HEK293 (cell line): ENCODE data around the gene GCK.

Experiments used
- ELK4 ChIP-seq: IDR thresholded peaks from 2 replicates; pipeline ENCODE4 v1.6.1; 2011; ENCODE audit warnings: mild to moderate bottlenecking, low read depth, low read length, borderline replicate concordance
- FEZF1 ChIP-seq: fragments of 450-650 bp; formaldehyde crosslinking; IDR thresholded peaks from 2 replicates; pipeline ENCODE4 v1.5.1; 2016; ENCODE audit warnings: missing biosample characterization, missing genetic modification characterization
- HOXC10 ChIP-seq: sonication (generic); formaldehyde crosslinking; IDR thresholded peaks from 2 replicates; pipeline ENCODE4 v1.8.1; 2023; ENCODE audit warnings: mild to moderate bottlenecking, missing genetic modification reagents
- OVOL3 ChIP-seq: fragments of 450-650 bp; formaldehyde crosslinking; IDR thresholded peaks from 2 replicates; pipeline ENCODE4 v1.5.1; 2016; ENCODE audit warnings: missing biosample characterization, missing genetic modification characterization
- PRDM10 ChIP-seq: fragments of 450-650 bp; formaldehyde crosslinking; IDR thresholded peaks from 2 replicates; pipeline ENCODE4 v1.5.1; 2016; ENCODE audit warnings: missing biosample characterization, missing genetic modification characterization
- TRIM28 ChIP-seq: IDR thresholded peaks from 2 replicates; pipeline ENCODE4 v1.6.1; 2011; ENCODE audit warnings: low read length, control low read depth, borderline replicate concordance
- YY2 ChIP-seq: fragments of 450-650 bp; formaldehyde crosslinking; IDR thresholded peaks from 2 replicates; pipeline ENCODE4 v1.5.1; 2016; ENCODE audit warnings: missing biosample characterization, missing genetic modification characterization
- ZBTB17 ChIP-seq: fragments of 450-650 bp; formaldehyde crosslinking; IDR thresholded peaks from 2 replicates; pipeline ENCODE4 v1.5.1; 2016; ENCODE audit warnings: missing biosample characterization, missing genetic modification characterization
- ZFP69B ChIP-seq: fragments of 450-650 bp; formaldehyde crosslinking; IDR thresholded peaks from 2 replicates; pipeline ENCODE4 v1.5.1; 2016; ENCODE audit warnings: missing biosample characterization, missing genetic modification characterization
- ZNF112 ChIP-seq: fragments of 450-650 bp; formaldehyde crosslinking; IDR thresholded peaks from 2 replicates; pipeline ENCODE4 v1.5.0; 2017; ENCODE audit warnings: missing biosample characterization, missing genetic modification characterization
- ZNF140 ChIP-seq: fragments of 450-650 bp; formaldehyde crosslinking; IDR thresholded peaks from 2 replicates; pipeline ENCODE4 v1.5.1; 2016; ENCODE audit warnings: missing biosample characterization, missing genetic modification characterization
- ZNF23 ChIP-seq: fragments of 450-650 bp; formaldehyde crosslinking; IDR thresholded peaks from 2 replicates; pipeline ENCODE4 v1.5.1; 2016; ENCODE audit warnings: missing biosample characterization, missing genetic modification characterization, borderline replicate concordance
- ZNF280D ChIP-seq: fragments of 450-650 bp; formaldehyde crosslinking; IDR thresholded peaks from 2 replicates; pipeline ENCODE4 v1.5.1; 2016; ENCODE audit warnings: missing biosample characterization, missing genetic modification characterization
- ZNF335 ChIP-seq: fragments of 450-650 bp; formaldehyde crosslinking; conservative IDR thresholded peaks from 2 replicates; pipeline ENCODE4 v1.5.1; 2016; ENCODE audit warnings: missing biosample characterization, missing genetic modification characterization
- ZNF423 ChIP-seq: fragments of 450-650 bp; formaldehyde crosslinking; IDR thresholded peaks from 2 replicates; pipeline ENCODE4 v1.5.1; 2016; ENCODE audit warnings: missing biosample characterization, missing genetic modification characterization
- ZNF449 ChIP-seq: fragments of 450-650 bp; formaldehyde crosslinking; IDR thresholded peaks from 2 replicates; pipeline ENCODE4 v1.5.1; 2017; ENCODE audit warnings: missing biosample characterization, mild to moderate bottlenecking, missing genetic modification characterization, moderate library complexity
- ZNF610 ChIP-seq: fragments of 450-650 bp; formaldehyde crosslinking; IDR thresholded peaks from 2 replicates; pipeline ENCODE4 v1.5.1; 2016; ENCODE audit warnings: missing biosample characterization, missing genetic modification characterization, borderline replicate concordance
- ZNF623 ChIP-seq: fragments of 450-650 bp; formaldehyde crosslinking; IDR thresholded peaks from 2 replicates; pipeline ENCODE4 v1.5.1; 2016; ENCODE audit warnings: missing biosample characterization, missing genetic modification characterization
- ZNF639 ChIP-seq: fragments of 450-650 bp; formaldehyde crosslinking; IDR thresholded peaks from 2 replicates; pipeline ENCODE4 v1.5.1; 2016; ENCODE audit warnings: missing biosample characterization, missing genetic modification characterization
- ZNF792 ChIP-seq: fragments of 450-650 bp; formaldehyde crosslinking; IDR thresholded peaks from 2 replicates; pipeline ENCODE4 v1.5.1; 2016; ENCODE audit warnings: missing biosample characterization, missing genetic modification characterization
- ZSCAN16 ChIP-seq: fragments of 450-650 bp; formaldehyde crosslinking; IDR thresholded peaks from 2 replicates; pipeline ENCODE4 v1.5.1; 2016; ENCODE audit warnings: missing biosample characterization, missing genetic modification characterization
- TF ChIP-seq, protein P1 (sequence below): fragments of 450-650 bp; formaldehyde crosslinking; optimal IDR thresholded peaks from 2 replicates; pipeline ENCODE3; 2016; ENCODE audit warnings: missing biosample characterization, mild to moderate bottlenecking, missing genetic modification characterization
- TF ChIP-seq, protein P2 (sequence below): fragments of 450-650 bp; formaldehyde crosslinking; IDR thresholded peaks from 2 replicates; pipeline ENCODE4 v1.5.1; 2016; ENCODE audit warnings: missing biosample characterization, missing genetic modification characterization
- TF ChIP-seq, protein P3 (sequence below): fragments of 450-650 bp; formaldehyde crosslinking; IDR thresholded peaks from 2 replicates; pipeline ENCODE4 v1.5.1; 2017; ENCODE audit warnings: missing biosample characterization, missing genetic modification characterization

GCK gene

GRCh38 chr7:44177570-44178131, 11.6 kb downstream of the GCK start (continued):
- TF ChIP-seq PRDM10 (tag by site-specific recombination) (peak; percentile 71), ELK4 (no peak), ZSCAN16 (tag by site-specific recombination) (no peak), HOXC10 (CRISPR knock-in tag) (no peak), ZNF280D (tag by site-specific recombination) (no peak), ZNF792 (tag by site-specific recombination) (no peak), ZNF335 (peak; percentile 66), ZNF140 (tag by site-specific recombination) (no peak), ZBTB17 (peak; percentile 76), ZNF23 (tag by site-specific recombination) (no peak), ZNF423 (tag by site-specific recombination) (no peak), ZNF449 (tag by site-specific recombination) (no peak; the same call in 1 of the 2 replicates), ZNF639 (tag by site-specific recombination) (0 out of 2 replicates have a peak, but pooled peaks have one; percentile 25), ZNF623 (no peak), YY2 (no peak), FEZF1 (tag by site-specific recombination) (peak; percentile 28; the same call in 1 of the 2 replicates), TRIM28 (no peak), ZNF610 (no peak), ZFP69B (0 out of 2 replicates have a peak, but pooled peaks have one; percentile 30), ZNF112 (tag by site-specific recombination) (no peak), OVOL3 (tag by site-specific recombination) (no peak)
- TF ChIP-seq, protein P1, sequence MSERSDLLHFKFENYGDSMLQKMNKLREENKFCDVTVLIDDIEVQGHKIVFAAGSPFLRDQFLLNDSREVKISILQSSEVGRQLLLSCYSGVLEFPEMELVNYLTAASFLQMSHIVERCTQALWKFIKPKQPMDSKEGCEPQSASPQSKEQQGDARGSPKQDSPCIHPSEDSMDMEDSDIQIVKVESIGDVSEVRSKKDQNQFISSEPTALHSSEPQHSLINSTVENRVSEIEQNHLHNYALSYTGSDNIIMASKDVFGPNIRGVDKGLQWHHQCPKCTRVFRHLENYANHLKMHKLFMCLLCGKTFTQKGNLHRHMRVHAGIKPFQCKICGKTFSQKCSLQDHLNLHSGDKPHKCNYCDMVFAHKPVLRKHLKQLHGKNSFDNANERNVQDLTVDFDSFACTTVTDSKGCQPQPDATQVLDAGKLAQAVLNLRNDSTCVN (tag by site-specific recombination): no peak
- TF ChIP-seq, protein P2, sequence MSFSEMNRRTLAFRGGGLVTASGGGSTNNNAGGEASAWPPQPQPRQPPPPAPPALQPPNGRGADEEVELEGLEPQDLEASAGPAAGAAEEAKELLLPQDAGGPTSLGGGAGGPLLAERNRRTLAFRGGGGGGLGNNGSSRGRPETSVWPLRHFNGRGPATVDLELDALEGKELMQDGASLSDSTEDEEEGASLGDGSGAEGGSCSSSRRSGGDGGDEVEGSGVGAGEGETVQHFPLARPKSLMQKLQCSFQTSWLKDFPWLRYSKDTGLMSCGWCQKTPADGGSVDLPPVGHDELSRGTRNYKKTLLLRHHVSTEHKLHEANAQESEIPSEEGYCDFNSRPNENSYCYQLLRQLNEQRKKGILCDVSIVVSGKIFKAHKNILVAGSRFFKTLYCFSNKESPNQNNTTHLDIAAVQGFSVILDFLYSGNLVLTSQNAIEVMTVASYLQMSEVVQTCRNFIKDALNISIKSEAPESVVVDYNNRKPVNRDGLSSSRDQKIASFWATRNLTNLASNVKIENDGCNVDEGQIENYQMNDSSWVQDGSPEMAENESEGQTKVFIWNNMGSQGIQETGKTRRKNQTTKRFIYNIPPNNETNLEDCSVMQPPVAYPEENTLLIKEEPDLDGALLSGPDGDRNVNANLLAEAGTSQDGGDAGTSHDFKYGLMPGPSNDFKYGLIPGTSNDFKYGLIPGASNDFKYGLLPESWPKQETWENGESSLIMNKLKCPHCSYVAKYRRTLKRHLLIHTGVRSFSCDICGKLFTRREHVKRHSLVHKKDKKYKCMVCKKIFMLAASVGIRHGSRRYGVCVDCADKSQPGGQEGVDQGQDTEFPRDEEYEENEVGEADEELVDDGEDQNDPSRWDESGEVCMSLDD (tag by site-specific recombination): no peak
- TF ChIP-seq, protein P3, sequence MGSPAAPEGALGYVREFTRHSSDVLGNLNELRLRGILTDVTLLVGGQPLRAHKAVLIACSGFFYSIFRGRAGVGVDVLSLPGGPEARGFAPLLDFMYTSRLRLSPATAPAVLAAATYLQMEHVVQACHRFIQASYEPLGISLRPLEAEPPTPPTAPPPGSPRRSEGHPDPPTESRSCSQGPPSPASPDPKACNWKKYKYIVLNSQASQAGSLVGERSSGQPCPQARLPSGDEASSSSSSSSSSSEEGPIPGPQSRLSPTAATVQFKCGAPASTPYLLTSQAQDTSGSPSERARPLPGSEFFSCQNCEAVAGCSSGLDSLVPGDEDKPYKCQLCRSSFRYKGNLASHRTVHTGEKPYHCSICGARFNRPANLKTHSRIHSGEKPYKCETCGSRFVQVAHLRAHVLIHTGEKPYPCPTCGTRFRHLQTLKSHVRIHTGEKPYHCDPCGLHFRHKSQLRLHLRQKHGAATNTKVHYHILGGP: no peak
